MM.1S (cell line): ENCODE data around the gene THUMPD1.

Experiments used
- CTCF ChIP-seq: fragments of 300-600 bp; sonication (generic); IDR thresholded peaks from 2 replicates; pipeline ENCODE4 v1.5.1; 2016; ENCODE audit warnings: antibody characterized with exemption, low read length, mixed read lengths
- EZH2 ChIP-seq: fragments of 300-600 bp; sonication (generic); optimal IDR thresholded peaks from 2 replicates; pipeline ENCODE3; 2017; ENCODE audit warnings: low read depth, mild to moderate bottlenecking, antibody characterized with exemption, low read length, mixed read lengths

DNA sequence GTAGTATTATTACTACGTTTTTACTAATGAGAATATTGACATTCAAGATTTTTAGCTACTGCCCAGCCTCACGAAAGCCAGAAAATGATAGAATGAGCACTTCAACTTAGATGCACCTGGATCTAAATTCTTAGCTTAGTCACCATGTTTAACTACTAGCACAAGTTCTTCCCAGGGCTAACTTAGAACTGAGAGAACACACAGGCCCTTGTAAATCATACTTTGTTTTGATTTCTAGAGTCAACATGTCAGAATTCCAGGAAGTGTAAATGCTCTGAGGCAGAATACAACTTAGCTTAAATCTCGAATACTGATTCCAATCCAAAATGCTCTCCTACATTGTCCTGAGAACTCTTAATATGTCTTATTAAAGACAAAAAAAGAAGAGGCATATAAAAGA, 37.3 kb downstream of the THUMPD1 start:
- TF ChIP-seq CTCF (no peak), EZH2 (no peak)
